GM18858 (cell line): Measurements from ENCODE around the gene SPTB.
A peak's percentile ranks its signal among the peaks of the same experiment; 100 is the strongest.
"Not testable (repeated sequence)": the region's sequence is repeated elsewhere in the genome, so short reads cannot be mapped to it uniquely, and the experiment has no call there.

Experiments used
- ATAC-seq: cut with Tn5 transposase; IDR thresholded peaks from one replicate; pipeline ENCODE4 v1.9.1; 2021; ENCODE audit not compliant: unreplicated experiment

SPTB gene

DNA sequence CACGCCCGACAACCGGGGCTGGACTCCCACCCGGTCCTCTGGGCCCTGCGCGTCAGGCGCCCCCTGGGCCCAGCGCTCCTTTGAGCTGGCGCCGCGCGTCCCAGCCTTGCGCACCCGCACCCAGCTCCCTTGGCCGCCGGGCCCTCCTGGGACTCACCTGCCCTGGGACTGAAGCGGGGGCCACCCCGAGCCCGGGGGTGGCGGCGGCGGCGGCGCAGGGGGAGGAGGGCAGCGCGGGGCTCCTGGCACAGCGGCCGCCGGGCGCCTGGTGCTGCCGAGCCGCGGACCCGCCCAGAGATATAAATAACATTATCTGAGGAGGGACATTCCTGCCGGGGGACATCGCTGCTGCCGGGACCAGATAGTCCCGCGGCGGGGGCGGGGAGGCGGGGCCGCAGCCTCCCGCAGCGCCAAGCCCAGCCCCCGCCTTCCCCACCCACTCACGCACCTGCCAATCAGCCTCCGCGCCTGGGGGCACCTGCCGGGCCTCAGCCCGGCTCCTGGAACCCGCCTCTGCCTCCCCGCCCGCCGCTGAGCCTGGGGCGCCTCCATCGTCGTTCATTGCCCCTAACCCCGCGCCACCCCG lies at the start of gene SPTB:
Gene SPTB (minus strand): TSS at position 273 of the 586 bp plus-strand sequence. CDS start 56,813 bp downstream, outside the sequence.
- ATAC-seq: no peak

DNA sequence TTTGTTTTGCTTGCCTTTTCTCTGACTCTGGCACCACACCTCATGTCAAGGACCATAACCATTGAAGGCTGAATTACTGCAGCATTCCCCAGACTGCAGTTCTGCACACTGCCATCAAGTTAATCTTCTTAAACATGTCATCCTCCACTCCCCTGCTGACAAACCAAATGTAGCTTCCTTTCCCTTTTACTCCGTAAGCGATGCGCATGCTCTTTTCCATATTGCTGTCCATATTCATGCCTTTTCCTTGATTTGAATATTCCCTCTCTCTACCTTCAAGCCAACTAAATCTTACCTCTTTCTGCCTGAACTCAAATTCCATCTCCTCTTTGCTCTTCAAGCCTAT lies 49.3 kb upstream of the SPTB start:
- no peak for ATAC-seq

DNA sequence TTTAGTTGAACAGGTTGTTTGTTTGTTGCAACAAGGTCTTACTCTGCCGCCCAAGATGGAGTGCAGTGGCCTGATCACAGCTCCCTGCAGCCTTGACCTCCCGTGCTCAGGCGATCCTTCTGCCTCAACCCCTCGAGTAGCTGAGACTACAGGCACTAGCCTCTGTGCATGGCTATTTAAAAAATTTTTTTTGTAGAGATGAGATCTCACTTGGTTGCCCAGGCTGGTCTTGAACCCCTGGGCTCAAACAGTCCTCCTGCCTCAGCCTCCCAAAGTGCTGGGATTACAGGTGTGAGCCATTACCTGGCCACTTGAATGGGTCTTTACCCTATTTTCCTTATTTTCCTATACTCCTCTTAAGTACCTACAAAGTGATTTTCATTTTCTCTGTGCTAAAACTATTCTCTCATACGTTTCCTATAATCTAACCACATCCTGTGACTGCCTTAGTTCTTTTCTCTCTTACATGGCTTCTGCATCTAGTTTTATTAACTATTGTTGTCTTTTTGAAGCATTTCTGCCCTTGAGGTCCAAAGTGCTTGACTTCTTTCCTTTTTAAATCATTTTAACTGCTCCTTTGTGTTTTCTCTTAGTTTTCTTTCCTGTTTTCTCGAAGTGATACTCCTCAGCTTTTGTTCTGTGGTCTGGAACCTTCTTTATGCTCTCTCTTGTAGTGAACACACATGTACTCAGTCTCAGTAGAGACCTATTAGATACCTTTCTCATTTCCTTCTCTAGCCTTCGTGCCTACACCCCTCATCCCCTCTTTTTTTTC lies 48.7 kb upstream of the SPTB start:
- ATAC-seq: peak; percentile 77

DNA sequence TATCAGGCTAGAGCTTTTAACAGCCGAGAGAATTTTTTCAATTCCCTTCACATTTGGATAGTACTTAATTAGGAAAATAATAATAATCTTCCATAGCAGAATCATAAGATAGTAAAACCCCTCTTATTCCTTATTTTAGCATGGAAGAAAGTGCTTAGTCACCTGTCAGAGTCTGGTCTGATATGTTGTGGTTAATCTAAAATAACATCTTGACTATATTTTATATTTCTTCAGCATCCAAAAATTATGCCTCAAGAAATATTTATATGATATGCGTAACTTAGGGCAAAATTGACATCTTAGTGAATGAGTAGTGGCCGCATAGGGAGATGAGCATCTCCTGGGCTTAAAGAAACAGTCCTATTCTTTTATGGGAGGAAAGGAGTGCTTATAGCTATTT lies 47.3 kb upstream of the SPTB start:
- no peak for ATAC-seq

DNA sequence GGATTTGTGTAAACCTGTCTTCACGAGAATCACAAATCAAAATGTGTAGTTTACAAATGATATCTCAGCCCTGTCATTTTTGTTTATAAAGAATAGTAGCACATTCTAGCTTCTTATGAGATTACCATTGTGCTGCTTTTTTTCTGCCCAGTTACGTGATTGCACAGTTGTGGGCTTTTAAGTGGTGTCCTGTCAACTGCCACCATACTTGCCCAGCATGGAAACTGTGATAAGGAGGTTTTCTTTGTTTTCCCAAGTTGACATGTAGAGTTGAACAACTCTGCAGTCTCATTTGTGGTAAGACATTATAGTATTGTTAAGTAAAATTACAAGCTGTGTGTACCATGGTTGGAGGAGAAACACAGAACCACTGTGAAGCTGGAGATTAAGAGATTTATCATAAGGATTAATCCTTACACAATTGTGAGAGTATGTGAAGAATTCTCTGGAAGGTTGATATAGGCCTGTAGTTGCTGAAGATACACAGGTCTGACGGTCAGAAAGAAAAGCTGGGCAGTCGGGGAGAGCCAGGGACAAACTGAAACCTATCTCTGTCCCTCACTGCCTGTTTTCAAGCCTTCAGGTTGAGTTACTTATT lies 46.8 kb upstream of the SPTB start:
- ATAC-seq: no peak

DNA sequence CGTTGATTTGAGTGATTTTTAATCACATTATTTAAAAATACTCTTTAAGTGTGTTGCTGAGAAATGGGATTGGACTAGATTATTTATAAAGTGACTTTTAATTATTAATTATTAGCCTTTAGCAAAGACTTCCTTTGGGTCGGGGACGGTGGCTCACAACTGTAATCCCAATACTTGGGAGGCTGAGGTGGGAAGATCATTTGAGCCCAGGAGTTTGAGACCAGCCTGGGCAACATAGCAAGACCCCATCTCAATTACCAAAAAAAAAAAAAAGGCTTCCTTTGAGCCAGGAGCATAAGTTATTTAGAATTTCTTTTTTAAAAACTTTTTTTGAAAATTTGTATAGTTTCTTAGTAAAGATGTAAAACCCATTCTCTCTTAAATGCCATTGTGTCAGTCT lies 43.3 kb upstream of the SPTB start:
- ATAC-seq: no peak

DNA sequence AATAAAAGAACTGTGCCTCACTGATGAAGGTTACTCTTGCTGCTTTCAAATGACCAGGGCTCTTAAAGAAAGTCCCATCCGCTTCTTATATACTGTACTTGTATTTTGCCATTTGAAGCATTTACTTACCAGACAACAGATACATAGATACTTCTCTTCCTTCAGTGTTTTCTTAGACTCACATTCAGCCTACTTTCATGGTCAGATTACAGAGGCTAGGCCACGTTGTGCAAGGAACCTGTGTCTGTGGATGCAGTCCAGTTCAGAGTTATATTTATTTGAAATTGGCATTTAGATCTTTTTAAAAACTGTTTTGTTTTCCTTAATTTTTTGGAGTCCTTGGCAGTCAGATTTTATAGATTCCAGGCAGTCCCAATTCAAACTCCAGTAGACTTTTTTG lies 40.8 kb upstream of the SPTB start:
- ATAC-seq: no peak

DNA sequence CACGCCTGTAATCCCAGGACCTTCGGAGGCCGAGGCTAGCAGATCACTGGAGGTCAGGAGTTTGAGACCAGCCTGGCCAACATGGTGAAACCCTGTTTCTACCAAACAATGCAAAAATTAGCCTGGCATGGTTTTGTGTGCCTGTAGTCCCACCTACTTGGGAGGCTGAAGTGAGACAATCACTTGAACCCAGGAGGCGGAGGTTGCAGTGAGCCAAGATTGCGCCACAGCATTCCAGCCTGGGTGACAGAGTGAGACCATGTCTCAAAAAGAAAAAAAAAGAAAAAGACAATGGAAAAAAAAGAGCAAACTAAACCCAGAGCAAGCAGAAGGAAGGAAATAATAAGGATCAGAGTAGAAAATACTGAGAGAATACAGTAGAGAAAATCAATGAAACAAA lies 39.9 kb upstream of the SPTB start:
- no peak for ATAC-seq

DNA sequence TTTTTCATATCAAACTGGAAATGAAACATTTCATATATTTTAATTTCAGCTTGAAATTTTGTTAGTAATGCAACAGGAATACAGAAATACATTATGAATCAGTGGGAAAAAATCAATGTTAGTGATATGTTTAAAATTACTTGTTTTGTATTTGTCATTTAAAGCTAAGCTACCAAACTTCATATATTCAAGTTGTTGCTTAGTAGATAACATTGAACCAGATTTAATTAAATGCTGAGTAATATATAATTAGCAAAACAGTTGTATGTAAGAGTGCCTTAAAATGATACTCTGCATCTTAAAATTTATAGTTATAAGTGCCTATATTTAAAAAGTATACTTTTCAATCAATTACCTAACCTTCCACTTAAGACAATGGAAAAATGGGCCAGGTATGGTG lies 39.5 kb upstream of the SPTB start:
- ATAC-seq: no peak

DNA sequence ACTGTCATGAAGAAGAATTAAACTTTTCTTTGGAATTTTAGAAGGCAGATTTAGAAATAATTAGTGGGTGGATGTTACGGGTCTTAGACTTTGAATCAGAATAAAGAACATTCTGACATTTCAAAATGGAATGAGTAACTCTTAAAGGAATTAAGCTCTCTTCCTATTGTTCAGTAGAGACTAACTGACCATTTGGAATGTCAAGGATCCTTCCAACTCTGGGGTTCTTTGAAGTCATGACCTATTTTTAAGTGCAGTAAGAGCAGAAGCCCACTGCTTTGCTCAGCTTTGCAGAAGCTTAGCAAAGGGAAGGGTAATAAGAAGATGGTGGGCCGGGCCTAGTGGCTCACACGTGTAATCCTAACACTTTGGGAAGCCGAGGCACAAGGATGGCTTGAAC lies 38.5 kb upstream of the SPTB start:
- ATAC-seq: no peak

DNA sequence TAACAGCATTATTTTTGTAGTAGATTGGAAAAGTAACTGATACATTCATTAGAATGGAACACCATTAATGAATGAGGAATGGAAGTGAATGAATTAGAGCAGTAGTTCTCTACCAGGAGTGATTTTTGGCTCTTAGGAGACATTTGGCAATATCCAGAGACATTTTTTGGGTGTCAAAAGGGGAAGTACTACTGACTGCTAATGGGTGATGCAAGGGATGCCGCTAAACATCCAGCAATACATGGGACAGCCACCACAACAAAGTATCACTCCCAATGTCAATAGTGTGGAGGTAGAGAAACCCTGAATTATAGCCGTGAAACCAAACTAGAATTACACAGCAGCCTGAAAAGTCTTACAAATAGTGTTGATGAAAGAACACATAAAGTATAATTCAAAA lies 36.1 kb upstream of the SPTB start:
- no peak for ATAC-seq

DNA sequence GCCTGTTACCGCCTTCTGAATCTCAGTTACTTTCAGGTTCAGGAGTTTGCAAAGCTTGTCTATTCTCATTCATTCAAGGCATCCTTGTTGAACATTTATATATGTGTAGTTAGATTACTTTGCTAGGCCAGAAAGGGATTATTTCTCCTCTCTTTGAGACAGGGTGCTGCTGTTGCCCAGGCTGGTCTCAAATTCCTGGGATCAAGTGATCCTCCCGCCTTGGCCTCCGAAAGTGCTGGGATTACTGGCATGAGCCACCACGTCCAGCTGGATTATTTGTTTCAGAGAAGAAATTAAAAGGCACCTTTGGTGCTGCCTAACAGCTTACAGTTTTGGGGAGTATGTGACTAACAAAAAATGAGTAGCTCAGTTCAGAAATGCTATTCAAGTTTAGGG lies 35.3 kb upstream of the SPTB start:
- ATAC-seq: no peak

DNA sequence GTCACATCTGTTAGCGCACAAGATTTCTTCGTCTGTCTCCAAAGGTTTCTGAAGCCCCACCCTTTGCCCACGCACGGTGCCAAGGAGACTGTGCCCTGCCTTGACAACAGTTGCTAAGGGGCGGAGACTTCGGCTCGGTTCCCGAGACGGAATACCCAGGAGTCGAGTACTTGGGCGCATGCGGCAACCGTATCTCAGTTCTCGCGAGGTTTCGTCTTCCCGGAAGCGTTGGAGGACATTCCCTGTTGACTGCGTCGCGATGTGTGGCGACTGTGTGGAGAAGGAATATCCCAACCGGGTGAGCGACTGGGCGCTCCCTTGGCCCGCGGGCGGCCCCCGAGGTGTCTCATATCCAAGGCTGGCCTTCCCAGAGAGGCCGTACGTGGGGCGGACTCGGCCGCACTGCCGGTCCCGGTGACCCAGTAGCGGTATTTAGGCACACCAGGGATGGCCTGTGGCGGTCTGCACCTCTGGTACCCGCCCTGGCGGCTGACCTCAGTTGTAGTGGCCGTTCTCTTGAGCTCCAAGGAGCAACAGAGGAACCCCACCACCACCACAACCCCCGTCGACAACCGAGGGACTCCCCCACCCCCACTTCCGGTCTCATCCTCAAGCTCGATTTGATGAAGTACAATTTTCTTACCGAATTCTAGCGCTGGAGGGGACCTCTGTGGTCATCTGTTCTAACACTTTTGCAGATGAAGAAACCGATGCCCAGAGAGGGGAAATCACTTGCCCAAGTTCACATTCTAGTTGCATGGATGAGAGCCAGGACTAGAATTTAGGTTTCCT lies 34.7 kb upstream of the SPTB start, which contains the start of gene CHURC1:
Gene CHURC1 (plus strand): TSS at position 219 of the 792 bp plus-strand sequence. CDS start 41 bp downstream, at position 260.
- ATAC-seq: peak; percentile 98

DNA sequence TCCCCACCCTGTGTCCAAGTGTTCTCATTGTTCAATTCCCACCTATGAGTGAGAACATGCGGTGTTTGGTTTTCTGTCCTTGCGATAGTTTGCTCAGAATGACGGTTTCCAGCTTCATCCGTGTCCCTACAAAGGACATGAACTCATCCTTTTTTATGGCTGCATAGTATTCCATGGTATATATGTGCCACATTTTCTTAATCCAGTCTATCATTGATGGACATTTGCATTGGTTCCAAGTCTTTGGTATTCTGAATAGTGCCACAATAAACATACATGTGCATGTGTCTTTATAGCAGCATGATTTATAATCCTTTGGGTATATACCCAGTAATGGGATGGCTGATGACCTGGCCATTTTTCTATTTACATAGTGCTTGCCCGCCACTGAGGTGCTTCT lies 33.8 kb upstream of the SPTB start:
- ATAC-seq: not testable (repeated sequence)

DNA sequence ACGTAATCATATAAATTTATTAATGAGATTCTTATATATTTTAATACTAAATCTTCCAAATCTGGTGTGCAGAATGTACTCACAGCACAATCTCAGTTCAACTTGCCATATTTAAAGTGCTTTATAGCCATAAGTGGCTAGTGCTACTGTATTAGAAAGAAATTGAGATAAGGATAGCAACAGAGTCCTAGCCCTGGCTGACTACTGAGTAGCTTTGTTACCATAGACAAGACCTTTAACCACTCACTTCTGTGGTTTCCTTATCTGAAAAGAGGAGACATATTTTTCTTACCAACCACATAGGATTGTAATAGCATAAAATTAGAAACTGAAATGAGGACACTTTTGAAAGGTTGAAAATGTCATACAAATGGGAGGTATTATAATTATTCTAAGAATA lies 32.6 kb upstream of the SPTB start:
- no peak for ATAC-seq

DNA sequence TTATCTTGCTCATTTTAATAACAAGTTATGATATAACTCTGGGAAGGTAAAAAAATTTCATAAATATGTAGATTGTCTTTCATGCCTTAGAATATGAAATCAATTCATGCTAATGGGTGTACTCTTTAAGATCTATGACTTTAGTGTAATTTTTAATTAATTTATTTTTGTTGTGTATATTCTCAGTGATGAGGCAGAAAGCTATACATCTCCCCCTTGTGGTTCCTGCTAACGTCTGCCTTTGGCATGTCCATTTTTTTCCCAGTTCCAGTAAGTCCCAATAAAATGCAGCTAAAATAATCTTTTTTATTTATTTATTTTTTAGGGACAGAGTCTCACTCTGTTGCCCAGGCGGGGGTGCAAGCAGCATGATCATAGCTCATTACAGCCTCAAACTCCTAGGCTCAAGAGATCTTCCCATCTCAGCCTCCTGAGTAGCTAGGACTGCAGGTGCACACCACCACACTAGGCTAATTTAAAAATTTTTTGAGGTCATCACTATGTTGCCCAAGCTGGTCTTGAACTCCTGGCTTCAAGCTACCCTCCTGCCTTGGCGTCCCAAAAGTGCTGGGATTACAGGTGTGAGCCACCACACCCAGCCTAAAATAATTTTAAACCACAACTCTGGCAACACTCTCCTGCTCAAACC lies 31.3 kb upstream of the SPTB start:
- no peak for ATAC-seq

DNA sequence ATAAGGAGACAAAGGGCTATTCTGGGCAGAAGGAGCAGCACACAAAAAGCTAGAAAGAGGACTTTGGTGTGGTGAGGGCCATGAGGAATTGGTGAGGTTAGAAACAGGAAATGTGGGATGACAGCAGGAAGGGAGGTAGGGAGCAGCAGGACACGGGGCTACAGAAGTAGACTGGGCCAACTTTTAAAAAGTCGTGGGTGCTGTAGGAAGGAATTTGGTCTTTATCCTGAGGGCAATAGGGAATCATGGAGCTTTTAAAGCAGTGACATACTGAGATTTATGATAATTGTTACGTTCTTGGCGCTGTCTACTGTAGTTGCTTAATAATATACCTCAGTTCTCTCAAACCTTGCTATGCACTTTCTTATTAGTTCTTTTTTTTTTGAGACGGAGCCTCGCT lies 26.3 kb upstream of the SPTB start:
- no peak for ATAC-seq

DNA sequence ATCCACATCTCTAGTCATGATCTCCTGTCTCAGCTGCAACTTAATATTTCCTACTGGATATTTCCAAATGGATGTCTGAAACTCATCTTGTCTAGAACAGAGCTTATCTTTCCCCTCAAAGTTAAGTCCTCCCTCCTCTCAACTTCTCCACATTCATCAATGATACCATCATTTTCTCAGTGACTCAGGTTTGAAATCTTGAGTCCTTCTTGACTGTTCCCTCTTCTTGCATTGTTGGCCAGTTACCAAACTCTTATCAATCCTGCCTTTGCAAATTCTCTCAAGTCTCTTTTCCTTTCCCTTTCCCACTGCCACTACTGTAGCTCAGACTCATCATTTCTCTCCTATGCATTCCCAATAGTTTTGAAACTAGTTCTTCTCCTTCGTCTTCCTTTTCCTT lies 20.3 kb upstream of the SPTB start:
- ATAC-seq: no peak

DNA sequence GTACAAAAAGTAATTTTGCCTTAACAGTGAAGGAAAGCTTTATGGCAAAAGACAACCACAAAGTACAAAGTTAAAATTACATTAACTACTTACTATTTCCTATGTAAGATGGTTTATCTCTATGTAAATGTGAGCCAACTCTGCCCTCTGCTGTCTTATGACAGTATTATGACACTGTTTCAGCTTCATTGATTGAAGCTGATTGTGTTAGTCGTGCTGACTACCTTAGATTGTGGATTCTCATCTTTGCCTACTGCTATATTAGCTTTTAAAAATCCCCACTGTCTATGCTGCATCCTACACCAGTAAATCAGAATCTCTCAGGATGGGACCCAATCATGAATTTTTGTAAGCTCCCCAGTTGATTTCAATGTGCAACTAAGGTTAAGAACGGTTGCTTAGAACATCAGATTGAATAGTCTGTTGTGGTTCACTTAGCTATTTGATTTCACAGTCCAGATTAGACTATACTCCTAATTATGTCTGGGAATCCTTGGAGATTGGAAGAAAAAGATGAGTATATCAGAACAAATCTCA lies 12.2 kb upstream of the SPTB start:
- ATAC-seq: no peak

DNA sequence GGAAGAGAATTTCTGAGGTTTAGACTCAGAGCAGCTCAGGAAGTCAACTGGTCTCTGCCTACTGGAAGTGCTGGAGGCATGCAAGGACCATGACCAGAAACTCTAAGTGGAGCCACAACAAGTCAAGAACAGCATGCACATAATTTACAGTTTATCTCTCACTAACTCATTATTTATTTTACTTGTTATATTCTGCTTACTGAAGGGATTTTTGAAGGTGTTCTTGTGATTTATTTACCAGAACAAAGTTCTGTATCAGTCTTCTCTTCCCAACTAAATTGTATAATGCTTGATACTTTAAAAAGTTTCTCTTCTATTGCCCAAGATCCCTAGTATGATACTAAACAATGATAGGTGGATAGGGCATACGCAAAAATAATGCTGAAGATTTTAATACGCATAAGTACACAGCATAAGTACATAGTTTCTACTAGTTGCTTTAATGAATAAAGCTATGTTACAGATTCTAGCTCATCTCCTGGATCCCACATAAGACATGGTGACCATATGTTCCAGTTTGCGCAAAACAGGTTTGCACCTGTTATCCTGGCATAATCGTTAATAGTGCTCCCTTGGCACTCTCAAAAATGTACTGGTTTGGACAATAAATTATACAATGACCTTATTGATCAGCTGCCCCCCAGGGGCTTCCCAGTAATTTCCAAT lies 11.6 kb upstream of the SPTB start:
- ATAC-seq: no peak
